Erythroblast (primary cell): ENCODE measurements around the gene CRYBG3.

Experiments
- GATA1 ChIP-seq: IDR thresholded peaks from 2 replicates; pipeline ENCODE4 v1.6.1; 2011; ENCODE audit warnings: low read depth, mild to moderate bottlenecking, control low read depth, low read length, moderate library complexity
- POLR2A ChIP-seq: IDR thresholded peaks from 2 replicates; pipeline ENCODE4 v1.6.1; 2011; ENCODE audit warnings: mild to moderate bottlenecking, low read length

DNA sequence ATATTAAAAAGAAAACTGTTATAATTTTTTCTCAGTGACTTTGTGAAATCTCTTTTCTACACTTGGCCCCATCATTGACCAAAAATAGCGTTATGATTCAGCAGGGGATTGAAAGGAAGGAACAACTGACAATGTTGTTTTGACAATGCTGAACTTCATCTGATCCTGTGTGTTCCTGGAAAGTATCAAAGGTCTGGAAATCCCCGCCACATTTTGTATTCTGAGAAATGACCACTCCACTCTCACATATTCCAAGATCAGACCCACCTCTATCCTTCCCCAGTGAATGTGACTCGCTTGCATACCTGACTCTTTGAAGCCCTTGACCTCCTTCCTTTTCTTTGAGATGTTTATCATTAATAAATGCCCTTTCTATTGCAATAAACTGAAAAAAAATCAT lies 160.1 kb downstream of the CRYBG3 start:
- no peak for TF ChIP-seq POLR2A
- TF ChIP-seq GATA1 = no peak
